Peyer's patch (tissue), 4 donors: ENCODE measurements around the gene CALY.

Source experiments
- CTCF ChIP-seq, 6 experiments: fragments of 450-650 bp in 4 of 6; fragments of 200-600 bp in 2 of 6; sonication (generic) in 1 of 6; IDR thresholded peaks; one replicate each; pipeline ENCODE4 v1.5.1; 2017 to 2019; ENCODE audit warnings: antibody characterized with exemption in 6 of 6, mild to moderate bottlenecking in 3 of 6, moderate library complexity in 1 of 6
- POLR2A ChIP-seq, 2 donors: fragments of 450-650 bp; IDR thresholded peaks; one replicate each; pipeline ENCODE4 v1.5.1; 2017; ENCODE audit warnings: antibody characterized with exemption in 2 of 2, mild to moderate bottlenecking in 2 of 2, moderate library complexity in 2 of 2

GRCh38 chr10:133361227-133361626 is 24.5 kb upstream of the CALY start:
- TF ChIP-seq CTCF (IDR thresholded peaks at IDR 0.05), result no peak
- no peak for TF ChIP-seq POLR2A (IDR thresholded peaks at IDR 0.05)
